AG04449 (cell line): ENCODE measurements around the gene PRR18.

ENCODE experiments used
- CTCF ChIA-PET: fragments of 350-600 bp; formaldehyde crosslinking; extraction: SDS; loops from one replicate; lab custom pipeline; 2021; ENCODE audit warnings: antibody characterized with exemption; lab: Yijun Ruan, JAX
- POLR2A ChIA-PET: fragments of 400-600, 350-600 bp; formaldehyde crosslinking; extraction: SDS; loops from one replicate; lab custom pipeline; 2020; ENCODE audit warnings: antibody characterized with exemption, inconsistent platforms; lab: Yijun Ruan, JAX
- DNase-seq: peaks from one replicate; pipeline ENCODE4 v3.0.0-alpha.2; 2010; ENCODE audit warnings: low read depth, low spot score
- H3K4me3 ChIP-seq: 2 replicates; pipeline ENCODE4 v1.5.1; 2011; ENCODE audit warnings: low read depth, mild to moderate bottlenecking, control low read depth, low read length
- TF ChIP-seq, protein P1 (sequence below): IDR thresholded peaks from one replicate; pipeline ENCODE4 v1.5.1; 2011; ENCODE audit warnings: mild to moderate bottlenecking, moderate library complexity, low read length, control low read depth, inconsistent platforms; ENCODE audit not compliant: insufficient read depth; ENCODE audit errors: missing control alignments

The PRR18 gene

DNA sequence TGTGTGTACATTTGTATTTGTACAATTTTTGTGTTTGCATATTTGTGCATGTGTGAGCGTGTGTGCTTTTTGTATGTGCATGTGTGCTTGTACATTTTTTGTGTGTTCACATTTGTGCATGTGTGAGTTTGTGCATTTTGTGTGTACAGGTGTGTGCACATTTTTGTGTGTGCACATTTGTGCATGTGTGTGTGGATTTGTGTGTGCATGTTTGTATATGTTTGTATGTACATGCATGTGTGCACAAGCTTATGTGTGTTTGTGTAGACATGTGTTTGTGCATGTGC lies 28.9 kb downstream of the PRR18 start:
- CTCF ChIA-PET = interaction anchor here (7.2 kb wide), 1 partner anchor 121 kb away, joined by 67 read pairs; no protein-coding TSS in a partner anchor
- TF ChIP-seq, protein P1, sequence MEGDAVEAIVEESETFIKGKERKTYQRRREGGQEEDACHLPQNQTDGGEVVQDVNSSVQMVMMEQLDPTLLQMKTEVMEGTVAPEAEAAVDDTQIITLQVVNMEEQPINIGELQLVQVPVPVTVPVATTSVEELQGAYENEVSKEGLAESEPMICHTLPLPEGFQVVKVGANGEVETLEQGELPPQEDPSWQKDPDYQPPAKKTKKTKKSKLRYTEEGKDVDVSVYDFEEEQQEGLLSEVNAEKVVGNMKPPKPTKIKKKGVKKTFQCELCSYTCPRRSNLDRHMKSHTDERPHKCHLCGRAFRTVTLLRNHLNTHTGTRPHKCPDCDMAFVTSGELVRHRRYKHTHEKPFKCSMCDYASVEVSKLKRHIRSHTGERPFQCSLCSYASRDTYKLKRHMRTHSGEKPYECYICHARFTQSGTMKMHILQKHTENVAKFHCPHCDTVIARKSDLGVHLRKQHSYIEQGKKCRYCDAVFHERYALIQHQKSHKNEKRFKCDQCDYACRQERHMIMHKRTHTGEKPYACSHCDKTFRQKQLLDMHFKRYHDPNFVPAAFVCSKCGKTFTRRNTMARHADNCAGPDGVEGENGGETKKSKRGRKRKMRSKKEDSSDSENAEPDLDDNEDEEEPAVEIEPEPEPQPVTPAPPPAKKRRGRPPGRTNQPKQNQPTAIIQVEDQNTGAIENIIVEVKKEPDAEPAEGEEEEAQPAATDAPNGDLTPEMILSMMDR = no peak
- no peak for DNase-seq
- no peak overlapping the region for H3K4me3 ChIP-seq
- POLR2A ChIA-PET = no interaction called here

DNA sequence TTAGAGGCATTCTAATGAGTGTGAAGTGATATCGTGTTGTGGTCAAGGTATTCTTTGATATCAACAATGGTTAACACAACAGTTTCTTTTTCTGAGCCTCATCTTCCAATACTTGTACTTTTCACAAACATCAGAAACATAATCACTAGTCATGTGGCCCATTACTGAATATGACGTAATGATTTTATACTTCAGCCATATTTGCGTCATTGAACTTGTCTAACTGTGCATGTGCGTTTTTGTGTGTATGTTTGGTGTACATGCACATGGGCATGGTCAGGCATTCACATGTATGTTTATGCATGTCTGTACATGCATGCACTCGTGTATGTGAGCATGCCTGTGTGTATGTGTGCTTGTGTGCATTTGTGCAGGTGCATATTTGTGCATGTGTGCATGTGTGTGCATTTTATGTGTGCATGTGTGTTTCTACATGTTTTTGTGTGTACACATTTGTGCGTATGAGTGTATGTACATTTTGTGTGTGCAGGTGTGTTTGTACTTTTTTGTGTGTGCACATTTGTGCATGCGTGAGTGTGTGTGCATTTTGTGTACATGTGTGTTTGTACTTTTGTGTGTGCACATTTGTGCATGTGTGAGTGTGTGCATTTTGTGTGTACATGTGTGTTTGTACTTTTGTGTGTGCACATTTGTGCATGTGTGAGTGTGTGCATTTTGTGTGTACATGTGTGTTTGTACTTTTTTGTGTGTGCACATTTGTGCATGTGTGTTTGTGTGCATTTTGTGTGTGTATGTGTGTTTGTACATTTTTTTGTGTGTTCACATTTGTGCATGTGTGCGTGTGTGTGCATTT lies 29.4 kb downstream of the PRR18 start:
- no peak for DNase-seq
- ChIA-PET POLR2A (no interaction called here), CTCF (interaction anchor here (5.1 kb wide), 1 partner anchor 123 kb away, joined by 153 read pairs; no protein-coding TSS in a partner anchor)
- no peak overlapping the region for H3K4me3 ChIP-seq
- TF ChIP-seq, protein P1 = no peak

DNA sequence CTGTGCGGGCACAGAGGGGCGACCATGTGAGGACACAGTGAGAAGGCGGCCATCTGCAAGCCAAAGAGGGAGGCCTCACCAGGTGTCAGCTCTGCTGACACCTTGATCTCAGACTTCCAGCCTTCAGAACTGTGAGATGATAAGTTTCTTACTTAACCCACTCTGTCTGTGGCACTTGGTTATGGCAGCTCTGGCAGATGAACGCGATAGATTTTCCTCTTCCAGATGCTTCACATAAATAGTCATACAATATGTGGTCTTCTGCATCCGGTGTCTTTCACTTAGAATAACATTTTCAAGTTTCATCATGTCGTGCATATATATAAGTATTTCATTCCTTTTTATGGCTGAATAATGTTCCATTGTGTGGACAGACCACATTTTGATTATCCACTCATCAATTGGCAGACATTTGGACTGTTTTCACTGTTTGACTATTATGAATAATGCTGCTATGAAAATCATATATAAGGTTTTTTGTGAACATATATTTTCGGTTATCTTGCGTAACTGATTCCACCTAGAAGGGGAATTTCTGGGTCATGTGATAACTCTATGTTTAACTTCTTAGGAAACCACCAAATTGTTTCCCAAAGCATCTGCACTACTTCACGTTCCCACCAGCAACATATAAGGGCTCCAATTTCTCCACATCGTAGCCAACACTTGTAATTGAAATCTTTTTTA lies 30.2 kb downstream of the PRR18 start:
- ChIA-PET CTCF (interaction anchor here (1.8 to 5.1 kb wide), 4 partner anchors 10 to 141 kb away, joined by 4 to 153 read pairs (median 14); no protein-coding TSS in a partner anchor), POLR2A (no interaction called here)
- no peak overlapping the region for H3K4me3 ChIP-seq
- DNase-seq = no peak
- TF ChIP-seq, protein P1 = no peak

DNA sequence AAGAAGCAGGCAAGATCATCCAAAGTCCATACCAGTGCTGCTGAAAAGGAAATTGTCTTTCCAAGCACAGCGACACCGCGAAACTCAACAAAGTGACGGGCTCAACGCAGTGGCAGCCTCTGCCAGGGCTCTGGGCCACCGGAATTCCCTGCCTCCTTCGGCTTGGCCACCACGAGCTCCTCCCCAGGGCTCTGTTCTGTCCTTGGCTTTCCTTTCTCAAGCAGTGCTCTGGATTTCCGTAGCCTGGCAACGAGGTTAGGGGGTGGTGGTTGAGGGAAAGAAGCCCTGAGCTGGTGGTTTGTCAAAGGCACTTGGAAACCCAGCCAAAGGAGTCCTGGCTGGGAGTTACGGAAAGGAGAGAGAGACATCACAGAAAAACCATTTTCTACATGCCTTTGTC lies 31.2 kb downstream of the PRR18 start:
- DNase-seq = no peak
- H3K4me3 ChIP-seq = no peak overlapping the region
- ChIA-PET CTCF (interaction anchor here (1.2 to 5.1 kb wide), 9 partner anchors 8 to 148 kb away, joined by 3 to 153 read pairs (median 5); no protein-coding TSS in a partner anchor), POLR2A (no interaction called here)
- TF ChIP-seq, protein P1 = no peak

DNA sequence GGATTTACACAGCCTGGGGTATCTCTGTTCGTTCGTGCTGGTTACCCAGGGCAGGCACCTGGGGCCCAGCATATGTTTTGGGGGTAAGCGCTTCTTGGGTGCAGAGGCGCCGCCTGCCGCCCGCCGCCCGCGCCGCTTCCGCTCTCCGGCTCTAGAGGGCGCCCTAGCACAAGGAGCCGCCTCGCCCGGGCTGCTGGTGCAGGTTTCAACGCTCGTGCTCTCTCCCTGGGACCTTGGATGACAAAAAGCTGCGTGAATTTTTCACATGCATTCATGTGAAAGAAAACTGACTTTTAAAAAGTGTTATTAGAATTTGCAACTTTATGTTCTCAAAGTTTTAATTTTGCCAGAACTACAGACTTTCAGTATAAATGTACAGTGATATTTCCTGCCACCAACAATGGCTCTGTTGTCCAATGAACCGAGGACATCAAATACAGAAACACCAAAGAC lies 32.5 kb downstream of the PRR18 start:
- no peak overlapping the region for H3K4me3 ChIP-seq
- DNase-seq = no peak
- CTCF ChIA-PET = interaction anchor here (0.6 to 5.1 kb wide), 17 partner anchors 9 to 149 kb away, joined by 3 to 153 read pairs (median 5); no protein-coding TSS in a partner anchor
- POLR2A ChIA-PET = no interaction called here
- TF ChIP-seq, protein P1 = peak; percentile 98

DNA sequence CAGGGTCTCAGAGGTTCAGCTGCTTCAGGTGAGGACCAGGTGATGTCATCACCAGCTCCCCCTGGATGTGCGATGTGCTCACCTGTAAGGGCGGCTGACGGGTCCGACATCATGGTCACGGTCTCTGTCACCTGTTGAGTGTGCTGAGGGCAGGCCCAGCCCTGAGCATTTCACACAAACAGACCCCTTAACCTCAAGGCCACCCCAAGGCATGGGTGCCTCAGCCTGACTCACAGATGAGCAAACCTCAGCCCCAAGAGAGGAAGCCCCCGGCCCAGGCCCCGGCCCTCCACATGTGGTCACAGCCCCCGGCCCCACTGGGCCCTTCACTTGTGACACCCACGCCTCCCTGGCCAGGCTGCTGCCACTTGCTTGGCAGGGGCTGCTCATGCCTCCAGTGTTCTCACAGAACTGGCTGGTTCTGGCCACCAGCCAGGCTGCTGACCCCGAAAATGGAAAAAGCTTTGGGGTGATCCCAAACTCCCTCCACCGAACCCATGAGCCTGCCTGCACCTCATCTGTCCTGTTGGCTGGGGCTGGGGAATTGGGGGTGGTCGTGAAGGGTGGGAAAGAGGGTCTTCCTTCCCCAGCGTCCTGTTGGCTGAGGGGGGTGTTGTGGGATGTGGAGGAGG lies 33.3 kb downstream of the PRR18 start:
- CTCF ChIA-PET = interaction anchor here (0.8 to 5.1 kb wide), 6 partner anchors 11 to 132 kb away, joined by 3 to 153 read pairs (median 4); no protein-coding TSS in a partner anchor
- TF ChIP-seq, protein P1 = no peak
- no peak for DNase-seq
- H3K4me3 ChIP-seq = no peak overlapping the region
- POLR2A ChIA-PET = no interaction called here
